Measurements from ENCODE around the gene MT1F.
"Not testable (repeated sequence)": the region's sequence is repeated elsewhere in the genome, so short reads cannot be mapped to it uniquely, and the experiment has no call there.

MT1F gene

GRCh38 chr16:56672761-56673536 is 15.2 kb downstream of the MT1F start:
- H3K4me3 ChIP-seq (ENCODE audit: low read depth in 1 of 2, low read length in 2 of 2) = no peak overlapping the region
- ATAC-seq (ENCODE audit: insufficient read depth, low read depth) = no peak
- TF ChIP-seq EZH2 (IDR thresholded peaks at IDR 0.05; ENCODE audit: borderline replicate concordance, low read depth, low read length, severe bottlenecking) (no peak), CTCF (IDR thresholded peaks at IDR 0.05; ENCODE audit: borderline replicate concordance, extremely low read depth, low read length, poor library complexity, severe bottlenecking) (no peak)
- H3K4me1 ChIP-seq (ENCODE audit: insufficient read depth, low read length) = peaks cover 2% of the 10 kb centered on the region; the same call in 1 of the 2 replicates
- no peak for DNase-seq
- H2AFZ ChIP-seq (ENCODE audit: low read depth, low read length) = no peak overlapping the region
- no peaks in the 10 kb centered on the region for H3K36me3 ChIP-seq (ENCODE audit: insufficient read depth, low read length)
- H3K9ac ChIP-seq (ENCODE audit: low read depth, low read length) = no peak overlapping the region
- H3K27ac ChIP-seq (ENCODE audit: low read length) = no peak overlapping the region
- no peaks in the 10 kb centered on the region for H3K79me2 ChIP-seq (ENCODE audit: insufficient read depth, low read length)
- H4K20me1 ChIP-seq (ENCODE audit: insufficient read depth, low read length) = no peaks in the 10 kb centered on the region
- H3K9me3 ChIP-seq (ENCODE audit: insufficient read depth, low read length, severe bottlenecking) = no peaks in the 10 kb centered on the region
- no peak overlapping the region for H3K4me2 ChIP-seq (ENCODE audit: insufficient read depth, low read length)
- peaks cover 40% of the 10 kb centered on the region for H3K27me3 ChIP-seq (ENCODE audit: insufficient read depth, low read length, poor library complexity)

- Histone ChIP-seq H3K9me3 (ENCODE audit: insufficient read depth, low read length, severe bottlenecking) (no peaks in the 10 kb centered on the region), H3K4me3 (ENCODE audit: low read depth in 1 of 2, low read length in 2 of 2) (no peak overlapping the region), H3K27ac (ENCODE audit: low read length) (no peak overlapping the region), H3K4me2 (ENCODE audit: insufficient read depth, low read length) (no peak overlapping the region), H2AFZ (ENCODE audit: low read depth, low read length) (no peak overlapping the region), H3K27me3 (ENCODE audit: insufficient read depth, low read length, poor library complexity) (peaks cover 31% of the 10 kb centered on the region), H4K20me1 (ENCODE audit: insufficient read depth, low read length) (no peaks in the 10 kb centered on the region), H3K36me3 (ENCODE audit: insufficient read depth, low read length) (no peaks in the 10 kb centered on the region), H3K4me1 (ENCODE audit: insufficient read depth, low read length) (peaks cover 2% of the 10 kb centered on the region; the same call in 1 of the 2 replicates), H3K79me2 (ENCODE audit: insufficient read depth, low read length) (no peaks in the 10 kb centered on the region), H3K9ac (ENCODE audit: low read depth, low read length) (no peak overlapping the region)
- no peak for ATAC-seq (ENCODE audit: insufficient read depth, low read depth)
- TF ChIP-seq EZH2 (IDR thresholded peaks at IDR 0.05; ENCODE audit: borderline replicate concordance, low read depth, low read length, severe bottlenecking) (no peak), CTCF (IDR thresholded peaks at IDR 0.05; ENCODE audit: borderline replicate concordance, extremely low read depth, low read length, poor library complexity, severe bottlenecking) (peak; percentile 36)
- no peak for DNase-seq
These were observed 16.2 kb downstream of the MT1F start for GRCh38 chr16:56673921-56674320.

GRCh38 chr16:56674570-56674969 is 16.8 kb downstream of the MT1F start:
- H2AFZ ChIP-seq (ENCODE audit: low read depth, low read length); H3K9me3 ChIP-seq (ENCODE audit: insufficient read depth, low read length, severe bottlenecking); H3K4me3 ChIP-seq (ENCODE audit: low read depth in 1 of 2, low read length in 2 of 2); H3K9ac ChIP-seq (ENCODE audit: low read depth, low read length); H3K4me2 ChIP-seq (ENCODE audit: insufficient read depth, low read length); H3K27ac ChIP-seq (ENCODE audit: low read length); DNase-seq; ATAC-seq (ENCODE audit: insufficient read depth, low read depth); H3K4me1 ChIP-seq (ENCODE audit: insufficient read depth, low read length); H3K79me2 ChIP-seq (ENCODE audit: insufficient read depth, low read length); H4K20me1 ChIP-seq (ENCODE audit: insufficient read depth, low read length); H3K36me3 ChIP-seq (ENCODE audit: insufficient read depth, low read length): not testable (repeated sequence)
- peaks cover 27% of the 10 kb centered on the region for H3K27me3 ChIP-seq (ENCODE audit: insufficient read depth, low read length, poor library complexity)

- no peaks in the 10 kb centered on the region for H3K79me2 ChIP-seq (ENCODE audit: insufficient read depth, low read length)
- H3K27me3 ChIP-seq (ENCODE audit: insufficient read depth, low read length, poor library complexity) = peaks cover 17% of the 10 kb centered on the region
- no peak overlapping the region for H3K27ac ChIP-seq (ENCODE audit: low read length)
- no peak overlapping the region for H2AFZ ChIP-seq (ENCODE audit: low read depth, low read length)
- no peak overlapping the region for H3K4me3 ChIP-seq (ENCODE audit: low read depth in 1 of 2, low read length in 2 of 2)
- no peaks in the 10 kb centered on the region for H3K9me3 ChIP-seq (ENCODE audit: insufficient read depth, low read length, severe bottlenecking)
- no peaks in the 10 kb centered on the region for H3K36me3 ChIP-seq (ENCODE audit: insufficient read depth, low read length)
- peak overlapping the region; percentile 41; the same call in 1 of the 2 replicates for H3K4me2 ChIP-seq (ENCODE audit: insufficient read depth, low read length)
- H3K4me1 ChIP-seq (ENCODE audit: insufficient read depth, low read length) = peaks cover 2% of the 10 kb centered on the region; the same call in 1 of the 2 replicates
- peak; percentile 62 for DNase-seq
- no peak for TF ChIP-seq EZH2 (IDR thresholded peaks at IDR 0.05; ENCODE audit: borderline replicate concordance, low read depth, low read length, severe bottlenecking)
- no peak for TF ChIP-seq CTCF (IDR thresholded peaks at IDR 0.05; ENCODE audit: borderline replicate concordance, extremely low read depth, low read length, poor library complexity, severe bottlenecking)
- no peaks in the 10 kb centered on the region for H4K20me1 ChIP-seq (ENCODE audit: insufficient read depth, low read length)
- no peak overlapping the region for H3K9ac ChIP-seq (ENCODE audit: low read depth, low read length)
- peak; percentile 88 for ATAC-seq (ENCODE audit: insufficient read depth, low read depth)
These were observed 18.0 kb downstream of the MT1F start for GRCh38 chr16:56675685-56676210.
